OCI-LY1 (cell line): ENCODE results near the gene RAP1GDS1.
"Not testable (repeated sequence)": the region's sequence is repeated elsewhere in the genome, so short reads cannot be mapped to it uniquely, and the experiment has no call there.

ENCODE experiments used
- H2AFZ ChIP-seq: fragments of 200-600 bp; sonication (generic), shearing (Covaris generic); 2 replicates; pipeline ENCODE4 v1.6.0; 2014; ENCODE audit warnings: antibody characterized with exemption, mild to moderate bottlenecking, low read length
- H3F3A ChIP-seq: fragments of 200-600 bp; sonication (generic), shearing (Covaris generic); 2 replicates; pipeline ENCODE4 v1.6.0; 2014; ENCODE audit warnings: mild to moderate bottlenecking, antibody characterized with exemption, low read length, moderate library complexity; ENCODE audit not compliant: insufficient read depth
- H3K27ac ChIP-seq: fragments of 200-600 bp; sonication (generic); 2 replicates; pipeline ENCODE4 v1.5.1; 2014; ENCODE audit warnings: low read length, mixed run types, mild to moderate bottlenecking, low read depth; ENCODE audit not compliant: poor library complexity, severe bottlenecking
- H3K27me3 ChIP-seq: fragments of 200-600 bp; sonication (generic); 2 replicates; pipeline ENCODE4 v1.6.0; 2014; ENCODE audit warnings: antibody characterized with exemption, mild to moderate bottlenecking, low read length, moderate library complexity; ENCODE audit not compliant: insufficient read depth
- H3K36me3 ChIP-seq: fragments of 200-600 bp; sonication (generic); 2 replicates; pipeline ENCODE4 v1.6.1; 2014; ENCODE audit warnings: mild to moderate bottlenecking, antibody characterized with exemption, low read length, moderate library complexity, mixed read lengths; ENCODE audit not compliant: insufficient read depth
- H3K4me1 ChIP-seq: fragments of 200-600 bp; sonication (generic); 2 replicates; pipeline ENCODE4 v1.5.1; 2014; ENCODE audit warnings: mild to moderate bottlenecking, low read length, moderate library complexity; ENCODE audit not compliant: insufficient read depth, severe bottlenecking
- H3K4me2 ChIP-seq: fragments of 200-600 bp; sonication (generic), shearing (Covaris generic); 2 replicates; pipeline ENCODE4 v1.6.1; 2014; ENCODE audit warnings: low read length
- H3K4me3 ChIP-seq: fragments of 200-600 bp; sonication (generic); 2 replicates; pipeline ENCODE4 v1.5.1; 2014; ENCODE audit warnings: low read length, low read depth, mild to moderate bottlenecking, mixed read lengths; ENCODE audit not compliant: poor library complexity, severe bottlenecking
- H3K79me2 ChIP-seq: fragments of 200-600 bp; shearing (Covaris generic); 2 replicates; pipeline ENCODE4 v1.6.1; 2016; ENCODE audit warnings: mixed run types, low read length, mixed read lengths; ENCODE audit not compliant: insufficient read depth
- H3K9ac ChIP-seq: fragments of 200-600 bp; sonication (generic), shearing (Covaris generic); 2 replicates; pipeline ENCODE4 v1.6.1; 2014; ENCODE audit warnings: mild to moderate bottlenecking, low read length, mixed read lengths
- H3K9me2 ChIP-seq: fragments of 200-600 bp; sonication (generic), shearing (Covaris generic); 2 replicates; pipeline ENCODE4 v1.6.1; 2014; ENCODE audit warnings: low read depth, mild to moderate bottlenecking, low read length, mixed read lengths
- H3K9me3 ChIP-seq: fragments of 200-600 bp; shearing (Covaris generic); 2 replicates; pipeline ENCODE4 v1.6.1; 2014; ENCODE audit warnings: low read length, mixed read lengths
- H4K20me1 ChIP-seq: fragments of 200-600 bp; sonication (generic), shearing (Covaris generic); 2 replicates; pipeline ENCODE4 v1.6.0; 2016; ENCODE audit warnings: mild to moderate bottlenecking, low read length; ENCODE audit not compliant: insufficient read depth
- CTCF ChIP-seq: fragments of 200-600 bp; sonication (generic), shearing (Covaris generic); IDR thresholded peaks from 2 replicates; pipeline ENCODE4 v1.5.1; 2017; ENCODE audit warnings: mild to moderate bottlenecking, antibody characterized with exemption, low read length, moderate library complexity, mixed read lengths
- EZH2 ChIP-seq: fragments of 200-600 bp; sonication (generic), shearing (Covaris generic); IDR thresholded peaks from 2 replicates; pipeline ENCODE4 v1.8.0; 2017; ENCODE audit warnings: borderline replicate concordance, mixed run types, mild to moderate bottlenecking, antibody characterized with exemption, low read length, moderate library complexity, mixed read lengths

RAP1GDS1 gene

GRCh38 chr4:98284640-98285046 is 23.5 kb downstream of the RAP1GDS1 start:
- Histone ChIP-seq H2AFZ (no peak overlapping the region), H3K9me2 (no peaks in the 10 kb centered on the region), H3K36me3 (no peaks in the 10 kb centered on the region), H3F3A (no peaks in the 10 kb centered on the region), H3K27ac (peak overlapping the region; percentile 7), H3K79me2 (peaks cover 46% of the 10 kb centered on the region), H3K4me1 (peaks cover 20% of the 10 kb centered on the region), H3K9ac (no peak overlapping the region), H3K4me3 (no peak overlapping the region), H4K20me1 (no peaks in the 10 kb centered on the region), H3K27me3 (no peaks in the 10 kb centered on the region), H3K9me3 (no peaks in the 10 kb centered on the region), H3K4me2 (no peak overlapping the region)
- TF ChIP-seq CTCF (no peak), EZH2 (no peak)

- Histone ChIP-seq H3K79me2 (peaks cover 54% of the 10 kb centered on the region), H3K9me2 (no peaks in the 10 kb centered on the region), H3K4me3 (no peak overlapping the region), H2AFZ (no peak overlapping the region), H3K4me2 (no peak overlapping the region), H4K20me1 (no peaks in the 10 kb centered on the region), H3F3A (no peaks in the 10 kb centered on the region), H3K36me3 (no peaks in the 10 kb centered on the region), H3K27me3 (no peaks in the 10 kb centered on the region), H3K27ac (no peak overlapping the region), H3K9me3 (no peaks in the 10 kb centered on the region), H3K9ac (no peak overlapping the region), H3K4me1 (peaks cover 30% of the 10 kb centered on the region)
- no peak for TF ChIP-seq EZH2
Observed at GRCh38 chr4:98285676-98286075, 24.5 kb downstream of the RAP1GDS1 start.

GRCh38 chr4:98287328-98287727 is 26.1 kb downstream of the RAP1GDS1 start:
- no peak overlapping the region for H3K27ac ChIP-seq
- H3K4me3 ChIP-seq: no peak overlapping the region
- H3K4me1 ChIP-seq: peaks cover 31% of the 10 kb centered on the region
- H3K9ac ChIP-seq: no peak overlapping the region
- H3K79me2 ChIP-seq: peaks cover 58% of the 10 kb centered on the region
- H3F3A ChIP-seq: no peaks in the 10 kb centered on the region
- no peaks in the 10 kb centered on the region for H3K9me2 ChIP-seq
- H3K36me3 ChIP-seq: no peaks in the 10 kb centered on the region
- no peak overlapping the region for H2AFZ ChIP-seq
- no peaks in the 10 kb centered on the region for H3K9me3 ChIP-seq
- H4K20me1 ChIP-seq: no peaks in the 10 kb centered on the region
- no peak overlapping the region for H3K4me2 ChIP-seq
- no peaks in the 10 kb centered on the region for H3K27me3 ChIP-seq
- no peak for TF ChIP-seq CTCF
- no peak for TF ChIP-seq EZH2

- H3K9ac ChIP-seq: not testable (repeated sequence)
- peaks cover 53% of the 10 kb centered on the region for H3K79me2 ChIP-seq
Observed at GRCh38 chr4:98288671-98289070, 27.5 kb downstream of the RAP1GDS1 start.

More at GRCh38 chr4:98288671-98289070, 27.5 kb downstream of the RAP1GDS1 start:
- peak overlapping the region; percentile 33; the same call in 1 of the 2 replicates for H3K4me2 ChIP-seq
- not testable (repeated sequence) for H3K9me2 ChIP-seq, H3K36me3 ChIP-seq, H3F3A ChIP-seq, H3K4me3 ChIP-seq, H4K20me1 ChIP-seq, H2AFZ ChIP-seq, H3K27me3 ChIP-seq, H3K9me3 ChIP-seq
- H3K27ac ChIP-seq: peak overlapping the region; percentile 58
- H3K4me1 ChIP-seq: peaks cover 24% of the 10 kb centered on the region
